HG03066 (cell line): ENCODE data around the gene ADAMTS8.

Experiments
- ATAC-seq: cut with Tn5 transposase; IDR thresholded peaks from one replicate; pipeline ENCODE4 v1.9.1; 2021; ENCODE audit warnings: low read depth; ENCODE audit not compliant: unreplicated experiment

The ADAMTS8 gene

GRCh38 chr11:130428316-130429119 is at the start of gene ADAMTS8:
Gene ADAMTS8, minus strand, starts transcription at chr11:130428609. Its CDS starts 323 bp downstream, at chr11:130428286.
- no peak for ATAC-seq

GRCh38 chr11:130477586-130478203 is 49.3 kb upstream of the ADAMTS8 start:
- no peak for ATAC-seq

GRCh38 chr11:130476922-130477491 is 48.6 kb upstream of the ADAMTS8 start:
- ATAC-seq: no peak

- no peak for ATAC-seq
These were observed 48.0 kb upstream of the ADAMTS8 start for GRCh38 chr11:130476200-130476921.

GRCh38 chr11:130475426-130476053 is 47.1 kb upstream of the ADAMTS8 start:
- no peak for ATAC-seq

GRCh38 chr11:130474637-130475400 is 46.4 kb upstream of the ADAMTS8 start:
- no peak for ATAC-seq

GRCh38 chr11:130473795-130474377 is 45.5 kb upstream of the ADAMTS8 start:
- ATAC-seq: no peak

- ATAC-seq: no peak
These were observed 44.8 kb upstream of the ADAMTS8 start for GRCh38 chr11:130473056-130473794.

- no peak for ATAC-seq
These were observed 44.1 kb upstream of the ADAMTS8 start for GRCh38 chr11:130472434-130472961.

- no peak for ATAC-seq
These were observed 43.5 kb upstream of the ADAMTS8 start for GRCh38 chr11:130471731-130472433.

- no peak for ATAC-seq
These were observed 42.7 kb upstream of the ADAMTS8 start for GRCh38 chr11:130470832-130471706.

- ATAC-seq: no peak
These were observed 40.8 kb upstream of the ADAMTS8 start for GRCh38 chr11:130469181-130469580.

- no peak for ATAC-seq
These were observed 38.9 kb upstream of the ADAMTS8 start for GRCh38 chr11:130467116-130467900.

GRCh38 chr11:130465263-130465662 is 36.9 kb upstream of the ADAMTS8 start:
- ATAC-seq: no peak

- no peak for ATAC-seq
These were observed 35.9 kb upstream of the ADAMTS8 start for GRCh38 chr11:130464291-130464812.

GRCh38 chr11:130462931-130463330 is 34.5 kb upstream of the ADAMTS8 start:
- ATAC-seq: no peak
